AG09319 (cell line): Measurements from ENCODE around the gene TAS1R3.

Source experiments
- DNase-seq: peaks from one replicate; pipeline ENCODE4 v3.0.0-alpha.2; 2010; ENCODE audit warnings: low read depth; ENCODE audit errors: extremely low read depth
- TF ChIP-seq, protein P1 (sequence below): IDR thresholded peaks from 2 replicates; pipeline ENCODE4 v1.5.1; 2011; ENCODE audit warnings: low read depth, mild to moderate bottlenecking, inconsistent platforms, low read length, moderate library complexity

Gene TAS1R3

DNA sequence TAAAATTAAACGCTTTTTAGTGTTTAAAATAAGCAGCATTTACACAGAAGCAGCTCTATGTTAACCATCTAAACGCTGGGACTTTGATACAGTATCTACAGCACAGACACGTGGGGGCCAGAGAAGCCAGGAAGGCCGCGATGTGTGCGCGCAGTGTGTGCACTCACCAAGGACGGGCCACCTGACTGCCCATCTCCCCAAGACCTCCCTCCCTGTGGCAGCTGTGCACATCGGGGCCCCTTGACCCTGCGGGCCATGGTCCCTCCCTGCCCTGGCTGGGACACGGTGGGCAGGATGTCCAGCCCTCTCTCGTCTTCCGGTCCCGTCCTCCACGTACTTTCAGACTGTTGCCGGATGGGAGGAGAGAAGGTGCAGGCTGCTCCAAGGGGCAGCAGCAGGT is 4.2 kb downstream of the TAS1R3 start:
- no peak for DNase-seq
- TF ChIP-seq, protein P1, sequence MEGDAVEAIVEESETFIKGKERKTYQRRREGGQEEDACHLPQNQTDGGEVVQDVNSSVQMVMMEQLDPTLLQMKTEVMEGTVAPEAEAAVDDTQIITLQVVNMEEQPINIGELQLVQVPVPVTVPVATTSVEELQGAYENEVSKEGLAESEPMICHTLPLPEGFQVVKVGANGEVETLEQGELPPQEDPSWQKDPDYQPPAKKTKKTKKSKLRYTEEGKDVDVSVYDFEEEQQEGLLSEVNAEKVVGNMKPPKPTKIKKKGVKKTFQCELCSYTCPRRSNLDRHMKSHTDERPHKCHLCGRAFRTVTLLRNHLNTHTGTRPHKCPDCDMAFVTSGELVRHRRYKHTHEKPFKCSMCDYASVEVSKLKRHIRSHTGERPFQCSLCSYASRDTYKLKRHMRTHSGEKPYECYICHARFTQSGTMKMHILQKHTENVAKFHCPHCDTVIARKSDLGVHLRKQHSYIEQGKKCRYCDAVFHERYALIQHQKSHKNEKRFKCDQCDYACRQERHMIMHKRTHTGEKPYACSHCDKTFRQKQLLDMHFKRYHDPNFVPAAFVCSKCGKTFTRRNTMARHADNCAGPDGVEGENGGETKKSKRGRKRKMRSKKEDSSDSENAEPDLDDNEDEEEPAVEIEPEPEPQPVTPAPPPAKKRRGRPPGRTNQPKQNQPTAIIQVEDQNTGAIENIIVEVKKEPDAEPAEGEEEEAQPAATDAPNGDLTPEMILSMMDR = no peak

DNA sequence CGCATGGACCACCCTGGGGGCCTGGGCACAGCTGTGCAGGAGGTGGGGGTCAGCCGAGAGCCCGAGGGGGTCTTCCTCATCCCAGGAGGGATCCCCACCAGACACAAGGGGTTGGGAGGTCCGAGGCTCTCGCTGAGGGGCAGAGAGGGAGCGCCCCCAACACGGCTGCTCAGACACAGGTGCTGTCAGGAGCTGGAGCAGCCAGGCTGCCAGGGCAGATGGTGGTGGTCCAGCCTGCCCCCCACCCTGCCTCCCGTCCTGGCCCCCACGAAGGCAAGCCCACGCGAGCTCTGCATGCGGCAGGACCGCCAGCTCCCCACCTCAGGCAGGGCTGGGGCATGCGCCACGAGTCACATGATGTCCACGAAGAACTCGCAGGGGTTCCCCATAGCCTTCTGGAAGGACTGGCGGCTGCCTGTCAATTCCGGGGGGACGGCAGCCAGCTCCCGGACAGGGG is 4.7 kb downstream of the TAS1R3 start:
- TF ChIP-seq, protein P1 = no peak
- no peak for DNase-seq

DNA sequence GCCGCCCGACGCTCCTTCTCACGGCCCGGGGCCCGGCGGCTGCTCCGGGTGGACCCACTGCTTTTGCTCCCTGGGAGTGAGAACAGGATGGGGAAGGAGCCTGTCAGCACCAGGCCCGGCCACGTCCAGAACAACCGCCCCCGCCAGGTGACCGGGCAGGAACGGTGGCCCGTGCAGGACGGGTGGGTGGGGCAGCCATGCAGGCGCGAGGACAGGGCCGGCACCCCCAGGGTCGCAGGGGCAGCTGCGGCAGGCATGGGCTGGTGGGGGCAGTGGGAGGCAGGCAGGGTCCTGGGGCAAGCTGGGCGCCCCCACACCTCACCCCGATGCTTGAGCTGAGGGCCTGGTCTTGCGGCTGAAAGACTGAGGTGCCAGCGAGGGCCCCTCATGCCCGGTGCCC is 5.4 kb downstream of the TAS1R3 start:
- TF ChIP-seq, protein P1 = no peak
- no peak for DNase-seq

DNA sequence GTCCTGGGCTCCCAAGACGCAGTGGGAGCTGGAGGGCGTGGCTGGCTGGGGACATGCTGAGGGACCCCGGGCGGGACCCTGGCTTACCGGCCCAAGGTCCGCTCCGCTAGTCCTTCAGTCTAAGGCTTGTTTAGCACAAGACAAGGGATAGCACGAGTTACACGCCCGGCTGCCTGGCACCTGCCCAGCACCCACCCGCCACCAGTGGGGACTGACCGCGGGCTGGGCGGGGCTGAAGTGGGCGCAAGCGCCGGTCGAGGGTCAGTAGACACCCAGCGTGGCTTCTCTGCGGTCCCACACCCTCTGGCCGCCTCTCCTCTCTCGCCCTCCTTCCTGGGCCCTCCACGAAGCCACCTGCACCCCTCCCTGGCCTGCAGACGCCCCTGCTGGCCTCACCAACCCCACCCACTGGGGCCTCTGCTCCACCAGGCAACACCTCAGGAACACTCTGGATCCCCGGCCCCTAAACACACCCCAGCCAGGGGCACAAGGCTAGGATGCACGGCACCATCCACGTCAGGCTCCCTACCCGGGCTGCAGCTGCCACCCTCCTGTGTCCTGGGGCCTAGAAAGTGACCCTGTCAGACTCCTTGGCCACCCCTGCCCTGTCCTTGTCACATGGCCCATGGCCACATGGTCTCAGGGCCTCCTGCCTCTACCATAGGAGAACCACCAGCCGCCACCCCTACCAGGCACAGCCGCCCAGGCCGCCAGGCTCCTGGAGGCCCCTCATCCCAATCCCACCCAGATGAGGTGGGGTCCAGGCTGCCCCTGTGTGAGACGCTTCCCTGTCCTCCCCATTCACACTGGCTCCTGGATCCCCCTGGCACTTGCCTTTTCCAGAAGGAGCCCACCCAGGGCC is 6.1 kb downstream of the TAS1R3 start:
- TF ChIP-seq, protein P1 = no peak
- DNase-seq = no peak

DNA sequence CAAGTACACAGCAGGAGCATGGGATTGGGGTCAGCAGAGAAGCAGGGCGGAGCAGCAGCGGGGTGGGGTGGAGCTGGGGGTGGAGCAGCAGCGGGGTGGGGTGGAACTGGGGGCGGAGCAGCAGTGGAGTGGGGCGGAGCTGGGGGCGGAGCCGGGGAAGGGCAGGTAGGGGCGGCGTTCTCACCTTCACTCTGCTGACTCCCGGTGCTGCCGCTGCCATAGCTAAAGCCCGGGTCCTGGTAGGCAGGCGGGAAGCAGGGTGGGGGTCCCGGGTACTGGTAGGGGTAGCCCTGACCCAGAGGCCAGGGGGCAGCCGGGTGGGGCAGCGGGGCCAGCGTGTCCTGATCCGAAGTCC is 6.7 kb downstream of the TAS1R3 start:
- DNase-seq = no peak
- TF ChIP-seq, protein P1 = no peak

DNA sequence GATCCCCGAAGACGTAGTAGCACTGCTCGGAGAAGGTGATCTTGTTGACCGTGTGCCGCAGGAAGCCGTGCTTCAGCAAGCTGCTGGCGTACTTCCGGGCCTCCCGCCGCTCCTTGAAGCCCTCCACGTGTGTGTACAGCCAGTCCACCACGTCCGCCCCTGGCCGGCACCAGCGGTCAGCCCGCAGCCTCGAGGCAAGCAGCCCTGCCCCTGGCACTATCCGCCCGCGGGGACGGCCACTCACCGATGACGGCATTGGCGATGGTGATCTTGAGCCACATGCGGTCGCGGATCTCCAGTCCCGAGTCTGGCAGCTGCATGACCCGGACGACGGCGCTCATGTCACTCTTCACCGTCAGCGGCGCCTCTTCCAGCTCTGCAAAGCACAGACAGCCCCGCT is 7.2 kb downstream of the TAS1R3 start:
- DNase-seq = no peak
- TF ChIP-seq, protein P1 = no peak

DNA sequence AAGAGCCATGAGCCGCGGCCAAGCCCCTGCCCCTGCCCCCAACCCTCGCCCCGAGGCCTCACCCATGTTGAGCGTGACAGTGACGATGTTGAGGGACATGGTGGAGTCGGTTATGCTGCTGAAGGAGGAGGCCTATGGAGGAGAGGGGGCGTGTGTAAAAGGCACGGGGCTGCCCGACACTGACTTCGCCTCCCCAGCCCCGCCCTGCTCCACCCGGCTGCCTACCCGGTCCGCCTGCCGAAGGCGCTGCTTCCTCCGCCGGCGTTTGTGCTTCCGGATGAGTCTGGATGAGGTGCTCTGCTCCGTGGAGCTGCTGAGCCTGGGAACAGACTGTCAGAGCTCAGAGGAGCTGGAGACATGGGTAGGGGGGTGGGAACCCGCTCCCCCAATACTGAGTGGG is 9.1 kb downstream of the TAS1R3 start:
- no peak for DNase-seq
- TF ChIP-seq, protein P1 = no peak
